ENCODE results near the gene PCSK5.
A peak's percentile ranks its signal among the peaks of the same experiment; 100 is the strongest.

PCSK5 gene

GRCh38 chr9:76101947-76102346, 211.5 kb downstream of the PCSK5 start:
- TF ChIP-seq, protein P1, sequence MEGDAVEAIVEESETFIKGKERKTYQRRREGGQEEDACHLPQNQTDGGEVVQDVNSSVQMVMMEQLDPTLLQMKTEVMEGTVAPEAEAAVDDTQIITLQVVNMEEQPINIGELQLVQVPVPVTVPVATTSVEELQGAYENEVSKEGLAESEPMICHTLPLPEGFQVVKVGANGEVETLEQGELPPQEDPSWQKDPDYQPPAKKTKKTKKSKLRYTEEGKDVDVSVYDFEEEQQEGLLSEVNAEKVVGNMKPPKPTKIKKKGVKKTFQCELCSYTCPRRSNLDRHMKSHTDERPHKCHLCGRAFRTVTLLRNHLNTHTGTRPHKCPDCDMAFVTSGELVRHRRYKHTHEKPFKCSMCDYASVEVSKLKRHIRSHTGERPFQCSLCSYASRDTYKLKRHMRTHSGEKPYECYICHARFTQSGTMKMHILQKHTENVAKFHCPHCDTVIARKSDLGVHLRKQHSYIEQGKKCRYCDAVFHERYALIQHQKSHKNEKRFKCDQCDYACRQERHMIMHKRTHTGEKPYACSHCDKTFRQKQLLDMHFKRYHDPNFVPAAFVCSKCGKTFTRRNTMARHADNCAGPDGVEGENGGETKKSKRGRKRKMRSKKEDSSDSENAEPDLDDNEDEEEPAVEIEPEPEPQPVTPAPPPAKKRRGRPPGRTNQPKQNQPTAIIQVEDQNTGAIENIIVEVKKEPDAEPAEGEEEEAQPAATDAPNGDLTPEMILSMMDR (conservative IDR thresholded peaks at IDR 0.05; ENCODE audit: low read depth, low read length): no peak
- DNase-seq (ENCODE audit: low read depth): no peak
- no peak overlapping the region for H3K4me3 ChIP-seq (ENCODE audit: low read depth, low read length)

GRCh38 chr9:76103531-76104315, 213.2 kb downstream of the PCSK5 start:
- TF ChIP-seq, protein P1 (conservative IDR thresholded peaks at IDR 0.05; ENCODE audit: low read depth, low read length): no peak
- no peak for DNase-seq (ENCODE audit: low read depth)
- H3K4me3 ChIP-seq (ENCODE audit: low read depth, low read length): no peak overlapping the region

GRCh38 chr9:76107482-76107881, 217.0 kb downstream of the PCSK5 start:
- TF ChIP-seq, protein P1 (conservative IDR thresholded peaks at IDR 0.05; ENCODE audit: low read depth, low read length): no peak

DNA sequence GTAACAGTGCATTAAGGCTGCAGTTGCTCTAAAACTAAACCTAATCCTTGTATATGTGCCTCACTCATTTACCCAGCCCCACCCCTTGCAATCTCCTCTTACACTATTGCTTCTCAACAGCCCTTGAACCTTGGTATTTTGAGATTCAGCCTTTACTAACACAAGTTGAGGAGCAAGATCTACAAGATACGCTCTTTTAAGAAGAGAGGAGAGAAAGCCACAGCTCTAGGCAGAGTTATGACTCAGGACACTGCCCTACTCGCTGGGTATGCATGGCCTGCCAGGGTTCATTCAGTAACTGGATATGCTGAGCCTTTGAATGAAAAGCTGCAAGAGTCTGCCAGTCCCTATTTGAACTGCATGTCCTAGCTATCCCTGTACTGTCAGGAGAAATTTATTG, 219.5 kb downstream of the PCSK5 start:
- TF ChIP-seq, protein P1 (conservative IDR thresholded peaks at IDR 0.05; ENCODE audit: low read depth, low read length): no peak
- H3K4me3 ChIP-seq (ENCODE audit: low read depth, low read length): no peak overlapping the region
- peak; percentile 23 for DNase-seq (ENCODE audit: low read depth)

More at GRCh38 chr9:76107482-76107881, 217.0 kb downstream of the PCSK5 start:
- DNase-seq (ENCODE audit: low read depth): no peak
- H3K4me3 ChIP-seq (ENCODE audit: low read depth, low read length): no peak overlapping the region

DNA sequence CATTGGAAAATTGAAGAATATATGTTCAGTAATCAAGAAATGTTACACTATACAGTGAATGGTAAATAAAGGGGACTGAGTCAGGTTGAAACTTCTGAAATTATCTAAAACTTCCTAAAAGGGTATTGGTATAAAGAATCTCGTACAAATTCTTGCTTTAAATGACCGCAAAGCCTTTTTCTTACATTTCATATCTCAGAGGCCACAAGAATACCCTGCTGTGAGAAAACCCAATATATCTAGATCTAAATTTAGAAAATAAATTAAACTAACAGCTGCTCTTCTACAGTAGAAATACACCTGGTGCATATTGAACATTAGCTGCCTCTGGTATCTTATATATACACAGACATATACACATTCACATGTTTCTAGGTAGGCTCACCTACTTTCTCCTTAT, 221.7 kb downstream of the PCSK5 start:
- TF ChIP-seq, protein P1 (conservative IDR thresholded peaks at IDR 0.05; ENCODE audit: low read depth, low read length): no peak
- no peak overlapping the region for H3K4me3 ChIP-seq (ENCODE audit: low read depth, low read length)

DNA sequence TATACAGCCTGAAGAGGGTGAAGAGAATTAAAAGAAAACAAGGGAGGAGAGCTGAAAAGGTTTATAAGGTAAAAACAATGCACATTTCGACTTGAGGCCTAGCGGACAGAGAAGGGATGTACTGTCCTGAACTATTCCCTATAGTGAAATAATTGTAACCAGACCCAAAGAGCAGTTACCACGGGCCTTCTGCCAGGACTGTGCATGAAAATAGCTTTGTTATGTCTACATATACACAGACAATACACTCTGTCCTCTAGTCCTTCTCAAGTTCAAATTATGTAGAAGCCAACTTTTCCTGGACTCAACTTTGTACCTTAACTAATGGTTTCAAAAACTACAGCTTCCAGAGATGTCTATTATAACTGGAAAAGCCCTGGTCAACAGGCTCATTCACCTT, 223.7 kb downstream of the PCSK5 start:
- no peak overlapping the region for H3K4me3 ChIP-seq (ENCODE audit: low read depth, low read length)
- peak; percentile 64 for DNase-seq (ENCODE audit: low read depth)
- TF ChIP-seq, protein P1 (conservative IDR thresholded peaks at IDR 0.05; ENCODE audit: low read depth, low read length): no peak

More for the DNA sequence above, 221.7 kb downstream of the PCSK5 start:
- no peak for DNase-seq (ENCODE audit: low read depth)

- no peak for DNase-seq (ENCODE audit: low read depth)
- H3K4me3 ChIP-seq (ENCODE audit: low read depth, low read length): no peak overlapping the region
- TF ChIP-seq, protein P1 (conservative IDR thresholded peaks at IDR 0.05; ENCODE audit: low read depth, low read length): no peak
Observed at GRCh38 chr9:76115396-76115795, 224.9 kb downstream of the PCSK5 start.

All from choroid plexus epithelial cell (primary cell).